Caco-2 (cell line): ENCODE data around the gene ATAD5. TPM values are rescaled to one million over a fixed set of nuclear protein-coding genes. Genes with fewer than 3 reads are reported as not detected.
"Not testable (repeated sequence)": the region's sequence is repeated elsewhere in the genome, so short reads cannot be mapped to it uniquely, and the experiment has no call there.

ENCODE experiments used
- BruUV-seq: library from RNA; stranded (reverse); fragments of 400-500 nt; replicated peaks from 2 replicates; lab custom pipeline; 2021; lab: Mats Ljungman, UMichigan
- CTCF ChIA-PET: fragments of 300-600 bp; sonication (Branson Sonifier 250); formaldehyde crosslinking; loops from one replicate; lab custom pipeline; 2022; ENCODE audit warnings: antibody characterized with exemption; lab: Charles Lee
- POLR2A ChIA-PET: fragments of 300-600 bp; sonication (Branson Sonifier 250); formaldehyde crosslinking; loops from one replicate; lab custom pipeline; 2022; ENCODE audit warnings: antibody characterized with exemption; lab: Charles Lee
- DNase-seq, 2 experiments: peaks; one replicate each; pipeline versions ENCODE4 v3.0.0 to v3.0.0-alpha.2; 2020 to 2022
- H3K27me3 ChIP-seq: replicated peaks from 2 replicates; pipeline ENCODE4 v1.6.0; 2011; ENCODE audit warnings: low read length; ENCODE audit not compliant: control insufficient read depth, insufficient read depth
- H3K36me3 ChIP-seq: 2 replicates; pipeline ENCODE4 v1.5.1; 2011; ENCODE audit warnings: low read length; ENCODE audit not compliant: control insufficient read depth, insufficient read depth
- H3K4me1 ChIP-seq: fragments of 250-450 bp; sonication (Bioruptor Pico); 2 replicates; pipeline ENCODE4 v1.5.1; 2020; ENCODE audit warnings: mild to moderate bottlenecking
- H3K4me3 ChIP-seq: 2 replicates; pipeline ENCODE4 v1.5.1; 2011; ENCODE audit warnings: low read depth, mild to moderate bottlenecking, control low read depth, low read length
- H3K9me3 ChIP-seq: fragments of 250-450 bp; sonication (Bioruptor Pico); 2 replicates; pipeline ENCODE4 v1.5.1; 2020; ENCODE audit warnings: mild to moderate bottlenecking, moderate library complexity
- H3K27ac Mint-ChIP-seq: one replicate; pipeline ENCODE4 v1.8.0; 2022; ENCODE audit warnings: mixed read lengths; ENCODE audit not compliant: unreplicated experiment
- H3K27me3 Mint-ChIP-seq: one replicate; pipeline ENCODE4 v1.8.0; 2022; ENCODE audit warnings: mixed read lengths; ENCODE audit not compliant: insufficient read depth, unreplicated experiment
- H3K36me3 Mint-ChIP-seq: one replicate; pipeline ENCODE4 v1.8.0; 2022; ENCODE audit warnings: mild to moderate bottlenecking, mixed read lengths; ENCODE audit not compliant: insufficient read depth, unreplicated experiment
- H3K4me1 Mint-ChIP-seq: one replicate; pipeline ENCODE4 v1.8.0; 2022; ENCODE audit warnings: low read depth, mixed read lengths; ENCODE audit not compliant: unreplicated experiment
- H3K4me3 Mint-ChIP-seq: one replicate; pipeline ENCODE4 v1.8.0; 2022; ENCODE audit warnings: mild to moderate bottlenecking, moderate library complexity, mixed read lengths; ENCODE audit not compliant: unreplicated experiment
- H3K9me3 Mint-ChIP-seq: one replicate; pipeline ENCODE4 v1.8.0; 2022; ENCODE audit warnings: mixed read lengths; ENCODE audit not compliant: unreplicated experiment
- intact Hi-C: fragments of 100-400 bp; cut with micrococcal nuclease; formaldehyde crosslinking; loops from one replicate; pipeline ENCODE4 v1.10.0; 2022; ENCODE audit not compliant: unreplicated experiment
- total RNA-seq: library from RNA; stranded (reverse); gene quantifications from 2 replicates; pipeline ENCODE4 v1.2.3, GENCODE V29; 2022
- TF ChIP-seq, protein P1 (sequence below), 2 experiments: fragments of 200-600 bp in 1 of 2; IDR thresholded peaks; 1 replicate in 1 of 2; 2 replicates in 1 of 2; pipeline versions ENCODE4 v1.5.1 to v1.8.0; 2011 to 2022; ENCODE audit warnings: antibody characterized with exemption in 1 of 2, control low read depth in 1 of 2, inconsistent platforms in 1 of 2, low read depth in 1 of 2, low read length in 1 of 2, mild to moderate bottlenecking in 1 of 2, moderate library complexity in 1 of 2; ENCODE audit not compliant: insufficient read depth in 1 of 2, severe bottlenecking in 1 of 2, unreplicated experiment in 1 of 2

ATAD5 gene
- total RNA-seq, 1 experiment from 2014 or later, result 21.8 TPM

GRCh38 chr17:30809867-30810266, 21.9 kb upstream of the ATAD5 start:
- Mint-ChIP-seq H3K27me3 (no peaks in the 10 kb centered on the region), H3K27ac (no peak overlapping the region), H3K36me3 (peaks cover 26% of the 10 kb centered on the region), H3K9me3 (no peaks in the 10 kb centered on the region), H3K4me1 (no peaks in the 10 kb centered on the region), H3K4me3 (no peak overlapping the region)
- H3K4me1 ChIP-seq, result no peaks in the 10 kb centered on the region; the same call in 1 of the 2 replicates
- no peak overlapping the region for H3K4me3 ChIP-seq
- CTCF ChIA-PET, result no interaction called here
- no peaks in the 10 kb centered on the region for H3K9me3 ChIP-seq
- H3K27me3 ChIP-seq, result no peaks in the 10 kb centered on the region
- no peak for DNase-seq
- no peaks in the 10 kb centered on the region; the same call in 1 of the 2 replicates for H3K36me3 ChIP-seq
- no TSS peak for BruUV-seq
- POLR2A ChIA-PET, result no interaction called here
- TF ChIP-seq, protein P1, sequence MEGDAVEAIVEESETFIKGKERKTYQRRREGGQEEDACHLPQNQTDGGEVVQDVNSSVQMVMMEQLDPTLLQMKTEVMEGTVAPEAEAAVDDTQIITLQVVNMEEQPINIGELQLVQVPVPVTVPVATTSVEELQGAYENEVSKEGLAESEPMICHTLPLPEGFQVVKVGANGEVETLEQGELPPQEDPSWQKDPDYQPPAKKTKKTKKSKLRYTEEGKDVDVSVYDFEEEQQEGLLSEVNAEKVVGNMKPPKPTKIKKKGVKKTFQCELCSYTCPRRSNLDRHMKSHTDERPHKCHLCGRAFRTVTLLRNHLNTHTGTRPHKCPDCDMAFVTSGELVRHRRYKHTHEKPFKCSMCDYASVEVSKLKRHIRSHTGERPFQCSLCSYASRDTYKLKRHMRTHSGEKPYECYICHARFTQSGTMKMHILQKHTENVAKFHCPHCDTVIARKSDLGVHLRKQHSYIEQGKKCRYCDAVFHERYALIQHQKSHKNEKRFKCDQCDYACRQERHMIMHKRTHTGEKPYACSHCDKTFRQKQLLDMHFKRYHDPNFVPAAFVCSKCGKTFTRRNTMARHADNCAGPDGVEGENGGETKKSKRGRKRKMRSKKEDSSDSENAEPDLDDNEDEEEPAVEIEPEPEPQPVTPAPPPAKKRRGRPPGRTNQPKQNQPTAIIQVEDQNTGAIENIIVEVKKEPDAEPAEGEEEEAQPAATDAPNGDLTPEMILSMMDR (IDR thresholded peaks at IDR 0.05; ENCODE audit: insufficient read depth in 1 of 2, low read depth in 1 of 2, low read length in 1 of 2, severe bottlenecking in 1 of 2, unreplicated experiment in 1 of 2), result no peak
- intact Hi-C loops, result no loop called here

DNA sequence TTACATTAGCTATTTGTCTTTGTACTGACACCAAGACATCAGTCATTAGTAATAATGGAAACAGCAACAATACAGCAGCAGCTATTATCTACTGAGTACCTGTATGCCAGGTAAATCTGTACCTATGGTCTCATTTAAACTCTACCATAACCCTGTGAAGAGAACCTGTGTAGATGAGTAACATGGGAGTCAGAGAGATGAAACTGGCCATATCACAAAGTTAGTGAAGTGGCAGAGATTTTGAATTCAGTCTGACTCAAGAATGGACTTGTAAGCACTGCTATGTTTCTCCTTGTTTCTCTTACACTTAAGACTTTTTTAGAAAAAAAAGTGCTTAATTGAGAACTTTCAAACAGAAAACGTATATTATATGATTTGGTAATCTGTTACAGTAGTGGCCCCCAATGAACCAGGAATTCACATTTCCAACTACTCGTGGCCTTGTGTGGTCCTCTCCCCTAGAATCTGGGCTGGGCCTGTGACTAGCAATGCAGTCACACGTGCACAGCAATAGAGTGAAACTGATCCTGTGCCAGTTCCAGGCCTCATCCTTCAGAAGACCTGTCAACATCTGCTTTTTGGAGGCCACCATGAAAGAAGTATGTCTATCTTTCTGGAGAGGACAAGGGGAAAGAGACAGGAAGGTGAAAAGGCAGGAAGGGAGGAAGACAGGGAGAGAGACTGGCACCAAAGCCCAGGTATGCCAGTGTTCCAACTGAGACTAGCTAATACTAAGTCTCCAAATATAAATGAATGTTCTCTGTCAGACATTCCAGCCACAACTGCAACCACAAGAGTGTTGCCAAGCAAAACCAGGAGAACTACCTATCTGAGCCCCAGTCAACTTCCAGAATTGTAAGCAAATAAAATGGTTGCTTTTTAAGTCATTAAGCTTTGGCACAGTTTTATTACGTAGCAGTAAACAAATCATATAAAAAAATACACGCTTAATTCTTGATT, 19.3 kb upstream of the ATAD5 start:
- TF ChIP-seq, protein P1 (IDR thresholded peaks at IDR 0.05; ENCODE audit: insufficient read depth in 1 of 2, low read depth in 1 of 2, low read length in 1 of 2, severe bottlenecking in 1 of 2, unreplicated experiment in 1 of 2), result no peak
- H3K36me3 Mint-ChIP-seq, result peaks cover 30% of the 10 kb centered on the region
- ChIA-PET CTCF (no interaction called here), POLR2A (no interaction called here)
- H3K9me3 Mint-ChIP-seq, result no peaks in the 10 kb centered on the region
- Histone ChIP-seq H3K4me1 (no peaks in the 10 kb centered on the region; the same call in 1 of the 2 replicates), H3K4me3 (no peak overlapping the region), H3K27me3 (no peaks in the 10 kb centered on the region), H3K36me3 (no peaks in the 10 kb centered on the region; the same call in 1 of the 2 replicates), H3K9me3 (no peaks in the 10 kb centered on the region)
- DNase-seq, result no peak
- no peak overlapping the region for H3K4me3 Mint-ChIP-seq
- intact Hi-C loops, result no loop called here
- no peaks in the 10 kb centered on the region for H3K27me3 Mint-ChIP-seq
- no peak overlapping the region for H3K27ac Mint-ChIP-seq
- BruUV-seq, result no TSS peak
- H3K4me1 Mint-ChIP-seq, result no peaks in the 10 kb centered on the region

DNA sequence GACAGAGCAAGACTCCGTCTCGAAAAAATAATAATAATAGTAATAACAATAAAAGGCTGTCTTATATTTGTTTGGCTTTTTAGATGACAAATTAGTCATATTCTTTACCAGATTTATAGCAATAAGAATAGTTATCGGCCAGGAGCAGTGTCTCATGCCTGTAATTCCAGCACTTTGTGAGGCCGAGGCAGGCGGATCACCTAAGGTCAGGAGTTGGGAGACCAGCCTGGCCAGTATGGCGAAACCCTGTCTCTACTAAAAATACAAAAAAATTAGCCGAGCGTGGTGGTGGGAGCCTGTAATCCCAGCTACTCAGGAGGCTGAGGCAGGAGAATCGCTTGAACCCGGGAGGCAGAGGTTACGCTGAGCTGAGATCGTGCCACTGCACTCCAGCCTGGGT, 17.5 kb upstream of the ATAD5 start:
- H3K4me1 ChIP-seq, intact Hi-C loops, BruUV-seq, H3K27ac Mint-ChIP-seq, H3K36me3 ChIP-seq, H3K9me3 Mint-ChIP-seq, H3K4me1 Mint-ChIP-seq, H3K4me3 Mint-ChIP-seq, POLR2A ChIA-PET, H3K27me3 ChIP-seq, H3K9me3 ChIP-seq, H3K27me3 Mint-ChIP-seq, CTCF ChIA-PET, DNase-seq, H3K4me3 ChIP-seq: not testable (repeated sequence)
- H3K36me3 Mint-ChIP-seq, result peaks cover 32% of the 10 kb centered on the region

GRCh38 chr17:30814860-30815259, 16.9 kb upstream of the ATAD5 start:
- H3K4me1 ChIP-seq, H3K4me3 Mint-ChIP-seq, POLR2A ChIA-PET, intact Hi-C loops, H3K4me3 ChIP-seq, H3K27ac Mint-ChIP-seq, CTCF ChIA-PET, H3K9me3 Mint-ChIP-seq, H3K9me3 ChIP-seq, H3K36me3 ChIP-seq, H3K27me3 Mint-ChIP-seq, H3K27me3 ChIP-seq, H3K4me1 Mint-ChIP-seq, BruUV-seq: not testable (repeated sequence)
- peaks cover 26% of the 10 kb centered on the region for H3K36me3 Mint-ChIP-seq
- peak in 1 of 2 experiments; percentile 34 for DNase-seq
